GM19025 (cell line): Measurements from ENCODE around the gene ADD1.

Source experiments
- ATAC-seq: cut with Tn5 transposase; IDR thresholded peaks from one replicate; pipeline ENCODE4 v1.9.1; 2021; ENCODE audit warnings: mild to moderate bottlenecking, low read depth, moderate library complexity; ENCODE audit not compliant: unreplicated experiment

The ADD1 gene

GRCh38 chr4:2858451-2859217, 15.0 kb downstream of the ADD1 start:
- no peak for ATAC-seq

- ATAC-seq: no peak
Measured at GRCh38 chr4:2859514-2859913, 15.9 kb downstream of the ADD1 start.

GRCh38 chr4:2860391-2861348, 17.0 kb downstream of the ADD1 start:
- no peak for ATAC-seq

GRCh38 chr4:2861631-2862436, 18.2 kb downstream of the ADD1 start:
- no peak for ATAC-seq

GRCh38 chr4:2862528-2862927, 18.9 kb downstream of the ADD1 start:
- ATAC-seq: no peak

GRCh38 chr4:2863649-2864048, 20.0 kb downstream of the ADD1 start:
- ATAC-seq: no peak

- ATAC-seq: no peak
Measured at GRCh38 chr4:2865196-2865780, 21.6 kb downstream of the ADD1 start.

- no peak for ATAC-seq
Measured at GRCh38 chr4:2866160-2866861, 22.7 kb downstream of the ADD1 start.

- ATAC-seq: no peak
Measured at GRCh38 chr4:2866891-2867290, 23.2 kb downstream of the ADD1 start.

- ATAC-seq: no peak
Measured at GRCh38 chr4:2867758-2868491, 24.3 kb downstream of the ADD1 start.

GRCh38 chr4:2868877-2869487, 25.3 kb downstream of the ADD1 start:
- no peak for ATAC-seq

GRCh38 chr4:2869659-2870058, 26.0 kb downstream of the ADD1 start:
- ATAC-seq: no peak

GRCh38 chr4:2870082-2870481, 26.4 kb downstream of the ADD1 start:
- no peak for ATAC-seq

- ATAC-seq: no peak
Measured at GRCh38 chr4:2871466-2871865, 27.8 kb downstream of the ADD1 start.

- ATAC-seq: no peak
Measured at GRCh38 chr4:2871911-2872310, 28.3 kb downstream of the ADD1 start.

GRCh38 chr4:2873329-2873728, 29.7 kb downstream of the ADD1 start:
- no peak for ATAC-seq

GRCh38 chr4:2874861-2875260, 31.2 kb downstream of the ADD1 start:
- ATAC-seq: no peak

- ATAC-seq: no peak
Measured at GRCh38 chr4:2875556-2875955, 31.9 kb downstream of the ADD1 start.

GRCh38 chr4:2878346-2878745, 34.7 kb downstream of the ADD1 start:
- ATAC-seq: no peak
